SH-SY5Y (cell line): ENCODE results near the gene REXO1.

Experiments used
- GATA2 ChIP-seq: IDR thresholded peaks from 2 replicates; pipeline ENCODE4 v1.6.1; 2011; ENCODE audit warnings: mild to moderate bottlenecking, low read depth, low read length
- GATA3 ChIP-seq: IDR thresholded peaks from 2 replicates; pipeline ENCODE4 v1.6.1; 2011; ENCODE audit warnings: low read depth, mild to moderate bottlenecking, low read length, moderate library complexity

GRCh38 chr19:1841209-1841924 is 6.9 kb downstream of the REXO1 start:
- TF ChIP-seq GATA3 (no peak), GATA2 (no peak)
